GM23248 (cell line): ENCODE data around the gene SDHB. TPM values are rescaled to one million over a fixed set of nuclear protein-coding genes. Genes with fewer than 3 reads are reported as not detected.

Source experiments
- DNase-seq: peaks from one replicate; pipeline ENCODE4 v3.0.0-alpha.2; 2015
- H2AFZ ChIP-seq: fragments of 200-600 bp; sonication (generic); 2 replicates; pipeline ENCODE4 v1.6.1; 2016; ENCODE audit warnings: antibody characterized with exemption
- H3F3A ChIP-seq: fragments of 200-600 bp; sonication (generic); 2 replicates; pipeline ENCODE4 v1.6.1; 2016; ENCODE audit warnings: mild to moderate bottlenecking, antibody characterized with exemption, mixed run types; ENCODE audit not compliant: insufficient read depth
- H3K27ac ChIP-seq: fragments of 200-600 bp; sonication (generic); 2 replicates; pipeline ENCODE4 v1.5.1; 2016; ENCODE audit warnings: mild to moderate bottlenecking
- H3K27me3 ChIP-seq: fragments of 200-600 bp; sonication (generic); replicated peaks from 2 replicates; pipeline ENCODE4 v1.6.1; 2016; ENCODE audit warnings: mild to moderate bottlenecking; ENCODE audit not compliant: insufficient read depth
- H3K36me3 ChIP-seq: fragments of 200-600 bp; sonication (generic); 2 replicates; pipeline ENCODE4 v1.6.1; 2016; ENCODE audit warnings: low read depth, mild to moderate bottlenecking
- H3K4me1 ChIP-seq: fragments of 200-600 bp; sonication (generic); 2 replicates; pipeline ENCODE4 v1.6.1; 2016; ENCODE audit warnings: mild to moderate bottlenecking; ENCODE audit not compliant: insufficient read depth
- H3K4me2 ChIP-seq: fragments of 200-600 bp; sonication (generic); one replicate; pipeline ENCODE4 v1.6.1; 2016; ENCODE audit warnings: mild to moderate bottlenecking; ENCODE audit not compliant: unreplicated experiment
- H3K4me3 ChIP-seq: fragments of 200-600 bp; sonication (generic); 2 replicates; pipeline ENCODE4 v1.5.1; 2016; ENCODE audit warnings: mild to moderate bottlenecking
- H3K79me2 ChIP-seq: fragments of 200-600 bp; sonication (generic); 2 replicates; pipeline ENCODE4 v1.6.1; 2016; ENCODE audit warnings: mild to moderate bottlenecking; ENCODE audit not compliant: insufficient read depth
- H3K9ac ChIP-seq: fragments of 200-600 bp; sonication (generic); 2 replicates; pipeline ENCODE4 v1.6.1; 2016; ENCODE audit warnings: mild to moderate bottlenecking
- H3K9me2 ChIP-seq: fragments of 200-600 bp; sonication (generic); 2 replicates; pipeline ENCODE4 v1.6.1; 2016; ENCODE audit warnings: mixed run types, mild to moderate bottlenecking, moderate library complexity; ENCODE audit not compliant: insufficient read depth
- H3K9me3 ChIP-seq: fragments of 200-600 bp; sonication (generic); one replicate; pipeline ENCODE4 v1.6.1; 2017; ENCODE audit warnings: low read depth
- H4K20me1 ChIP-seq: fragments of 200-600 bp; sonication (generic); 2 replicates; pipeline ENCODE4 v1.6.0; 2016; ENCODE audit not compliant: insufficient read depth
- EZH2 ChIP-seq: fragments of 200-600 bp; sonication (generic); IDR thresholded peaks from 2 replicates; pipeline ENCODE4 v1.6.1; 2018; ENCODE audit warnings: antibody characterized with exemption, mild to moderate bottlenecking; ENCODE audit not compliant: insufficient read depth, poor library complexity, severe bottlenecking
- EZH2phosphoT487 ChIP-seq: fragments of 200-600 bp; sonication (generic); IDR thresholded peaks from 2 replicates; pipeline ENCODE4 v1.6.1; 2018; ENCODE audit warnings: antibody characterized with exemption, moderate library complexity, mild to moderate bottlenecking, low read depth; ENCODE audit not compliant: insufficient read depth
- WGBS, 2 experiments: methylation state at CpG; one replicate each; pipeline ENCODE4 v1.1.6; 2015 to 2017; ENCODE audit warnings: low lambda C conversion rate in 2 of 2, low coverage in 1 of 2; ENCODE audit errors: missing lambda C conversion rate in 2 of 2; 5-methylcytosine and 5-hydroxymethylcytosine counted together
- in situ Hi-C: fragments of 300-500 bp; cut with MboI; formaldehyde crosslinking; loops from 2 replicates; pipeline ENCODE4 v1.15.0; 2020
- polyA plus RNA-seq: library from polyadenylated mRNA; unstranded; fragments of >200 nt; fragmentation: Nextera tagmentation; extraction: Ambion mirVana; gene quantifications from 2 replicates; pipeline ENCODE4 v1.2.1, GENCODE V29; 2016
- total RNA-seq: library from RNA; depleted of rRNA; stranded (reverse); fragments of >200 nt; shearing (Covaris generic); gene quantifications from 2 replicates; pipeline ENCODE4 v1.2.3, GENCODE V29; 2014

The SDHB gene
- total and polyA plus RNA-seq, 2 experiments from 2014 or later, result 84.1 to 124 TPM

DNA sequence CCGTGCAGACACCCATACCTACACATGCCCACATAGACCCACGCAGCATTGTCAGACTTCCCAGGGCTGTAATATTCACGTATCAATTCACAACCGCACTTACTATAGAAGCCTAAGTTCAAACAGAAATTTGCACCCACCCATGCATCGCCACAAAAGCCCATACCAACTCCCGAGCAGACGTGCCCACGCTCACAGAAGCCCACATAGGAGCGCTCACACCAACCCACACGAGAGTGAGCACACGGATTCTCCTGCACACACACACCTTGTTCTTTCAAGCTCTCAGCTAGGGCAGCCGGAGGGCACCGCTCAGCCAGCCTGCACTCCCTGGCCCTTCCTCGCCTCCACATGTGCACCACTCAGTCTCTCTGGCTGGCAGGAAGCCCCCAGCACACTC, 78.0 kb downstream of the SDHB start:
- Histone ChIP-seq H3K27me3 (no peaks in the 10 kb centered on the region), H3K27ac (no peak overlapping the region), H3K9me2 (no peaks in the 10 kb centered on the region), H3F3A (peaks cover 2% of the 10 kb centered on the region), H3K36me3 (no peaks in the 10 kb centered on the region), H4K20me1 (no peaks in the 10 kb centered on the region), H3K9me3 (no peaks in the 10 kb centered on the region), H3K4me3 (no peak overlapping the region), H3K9ac (no peak overlapping the region), H3K4me2 (no peak overlapping the region), H3K4me1 (peaks cover 9% of the 10 kb centered on the region), H2AFZ (no peak overlapping the region), H3K79me2 (peaks cover 45% of the 10 kb centered on the region)
- WGBS, 2 experiments, result 84 to 91% methylated on average over 14 of the region's 14 CpGs
- no peak for DNase-seq
- in situ Hi-C loops, result no loop called here
- TF ChIP-seq EZH2, result no peak
- TF ChIP-seq EZH2phosphoT487, result no peak

DNA sequence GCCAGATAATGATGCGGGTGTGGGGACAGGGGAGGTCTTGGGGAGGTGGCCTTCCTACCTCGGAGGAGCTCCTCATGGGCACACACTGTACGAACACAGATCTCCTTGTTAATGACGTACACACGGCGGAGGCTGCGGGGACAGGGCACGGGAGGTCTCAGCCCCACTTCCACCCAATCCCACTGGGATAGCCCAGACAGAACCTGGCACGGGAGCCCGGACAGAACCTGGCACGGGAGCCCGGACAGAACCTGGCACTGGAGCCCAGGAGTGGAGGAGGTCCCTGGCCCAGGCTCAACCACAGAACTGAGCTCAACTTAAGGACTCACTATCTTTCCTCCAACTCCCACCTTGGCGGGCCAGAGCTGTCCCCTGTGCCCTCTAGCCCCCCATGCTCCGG, 78.6 kb downstream of the SDHB start:
- no peak overlapping the region for H3K9ac ChIP-seq
- no peaks in the 10 kb centered on the region for H3K36me3 ChIP-seq

DNA sequence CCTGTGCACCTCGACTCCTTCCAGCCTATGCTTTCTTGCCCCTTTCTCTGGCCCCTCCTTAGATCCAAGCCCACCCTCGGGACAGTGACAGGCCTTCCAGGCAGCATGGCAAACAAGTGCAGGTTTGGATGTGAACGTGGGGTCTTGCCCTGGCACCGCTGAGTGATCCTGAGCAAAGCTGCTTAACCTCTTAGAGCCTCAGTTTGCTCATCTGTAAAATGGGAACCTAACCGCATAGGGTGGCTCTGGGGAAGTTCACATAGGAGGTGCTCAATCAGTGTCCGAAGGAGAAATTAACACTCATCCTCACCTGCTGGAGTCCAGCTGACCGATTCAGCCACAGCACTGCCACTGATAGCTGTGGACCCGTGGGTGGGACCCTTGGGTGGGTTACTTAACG, 80.6 kb downstream of the SDHB start:
- Histone ChIP-seq H3K27me3 (no peaks in the 10 kb centered on the region), H3K36me3 (no peaks in the 10 kb centered on the region), H3K79me2 (peaks cover 29% of the 10 kb centered on the region), H3K4me3 (no peak overlapping the region), H3K4me1 (peaks cover 3% of the 10 kb centered on the region), H3F3A (no peaks in the 10 kb centered on the region), H3K4me2 (no peak overlapping the region), H3K9me3 (no peaks in the 10 kb centered on the region), H4K20me1 (no peaks in the 10 kb centered on the region), H2AFZ (no peak overlapping the region), H3K27ac (no peak overlapping the region), H3K9me2 (no peaks in the 10 kb centered on the region), H3K9ac (no peak overlapping the region)
- in situ Hi-C loops, result no loop called here
- 78 to 82% methylated on average over 9 of the region's 9 CpGs for WGBS, 2 experiments
- DNase-seq, result no peak
- no peak for TF ChIP-seq EZH2
- TF ChIP-seq EZH2phosphoT487, result no peak

More for the DNA sequence above, 78.6 kb downstream of the SDHB start:
- no peak for TF ChIP-seq EZH2
- TF ChIP-seq EZH2phosphoT487, result no peak
- Histone ChIP-seq H3K9me2 (no peaks in the 10 kb centered on the region), H3K9me3 (no peaks in the 10 kb centered on the region), H2AFZ (no peak overlapping the region), H3K4me3 (no peak overlapping the region), H3K27me3 (no peaks in the 10 kb centered on the region), H3K79me2 (peaks cover 45% of the 10 kb centered on the region), H3K27ac (no peak overlapping the region), H4K20me1 (no peaks in the 10 kb centered on the region), H3F3A (no peaks in the 10 kb centered on the region), H3K4me2 (no peak overlapping the region), H3K4me1 (peaks cover 7% of the 10 kb centered on the region)
- WGBS, 2 experiments, result 81 to 97% methylated on average over 9 to 14 of the region's 14 CpGs
- DNase-seq, result no peak
- in situ Hi-C loops, result no loop called here

DNA sequence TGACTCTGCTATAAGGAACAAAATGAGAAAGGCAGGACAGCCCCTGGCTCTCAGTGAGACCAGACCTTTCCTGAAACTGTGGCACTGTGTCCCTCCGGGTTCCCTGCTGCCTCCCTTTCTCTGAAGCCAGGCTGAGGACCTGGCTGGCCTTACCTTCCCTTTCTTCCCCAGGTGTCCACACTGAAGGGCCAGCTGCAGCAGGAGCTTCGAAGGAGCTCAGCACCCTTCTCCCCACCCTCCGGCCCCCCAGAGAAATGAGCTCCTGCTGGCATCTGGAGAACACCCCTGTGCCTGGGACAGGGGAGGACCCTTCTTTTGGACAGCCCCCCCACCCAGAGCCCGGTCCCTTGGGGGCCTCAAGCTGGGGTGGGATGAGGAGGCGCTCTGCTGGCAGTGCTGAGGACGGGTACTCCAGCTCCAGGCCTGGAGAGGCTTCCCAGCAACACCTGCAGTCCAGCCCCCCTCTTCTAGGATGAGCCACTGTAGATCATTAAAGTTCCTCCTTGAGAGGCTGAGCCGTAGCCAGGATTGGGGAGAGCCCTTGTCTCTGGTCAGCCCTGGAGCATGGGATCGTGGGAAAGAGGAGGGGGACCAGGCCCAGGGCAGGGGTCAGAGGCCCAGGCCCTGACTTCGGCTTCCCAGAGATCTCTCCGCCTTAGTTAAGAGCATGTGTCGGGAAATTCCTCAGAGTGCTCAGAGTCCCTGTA, 81.5 kb downstream of the SDHB start:
- DNase-seq, result no peak
- Histone ChIP-seq H3K9me2 (no peaks in the 10 kb centered on the region), H3K27ac (no peak overlapping the region), H4K20me1 (no peaks in the 10 kb centered on the region), H3K36me3 (no peaks in the 10 kb centered on the region), H3K9me3 (no peaks in the 10 kb centered on the region), H3K27me3 (no peaks in the 10 kb centered on the region), H3K79me2 (peaks cover 21% of the 10 kb centered on the region), H3K4me1 (no peaks in the 10 kb centered on the region), H3K4me2 (no peak overlapping the region), H3K9ac (no peak overlapping the region), H2AFZ (no peak overlapping the region), H3F3A (no peaks in the 10 kb centered on the region), H3K4me3 (no peak overlapping the region)
- no peak for TF ChIP-seq EZH2
- TF ChIP-seq EZH2phosphoT487, result no peak
- WGBS, 2 experiments, result 78 to 85% methylated on average over 9 to 11 of the region's 11 CpGs
- in situ Hi-C loops, result no loop called here
